CD4-positive, alpha-beta T cell treated with Interleukin-15 for 4 hours (primary cell): Measurements from ENCODE around the gene TEX13D.

ENCODE experiments used
- DNase-seq: peaks from one replicate; pipeline ENCODE4 v3.0.0-alpha.2; 2020; ENCODE audit warnings: low spot score

The TEX13D gene

DNA sequence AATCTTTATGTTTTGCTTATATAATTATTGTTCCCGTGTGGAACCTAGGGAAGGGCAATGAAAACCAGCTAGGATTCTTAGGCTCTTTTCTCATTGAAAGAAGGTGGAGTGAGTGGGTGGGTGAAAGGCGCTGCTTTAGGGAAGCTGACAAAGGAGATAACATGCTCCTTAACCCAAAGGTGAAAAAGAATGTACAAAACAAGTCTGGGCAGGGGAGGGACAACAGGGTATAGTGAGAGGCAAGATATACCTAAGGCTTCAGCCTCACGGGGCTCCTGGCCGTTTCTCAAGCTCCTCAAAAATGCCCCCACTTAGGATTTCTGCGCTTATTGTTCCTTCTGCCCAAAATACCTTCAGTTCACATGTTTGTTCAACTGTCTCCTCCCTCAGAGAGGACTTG is 15.7 kb downstream of the TEX13D start:
- DNase-seq: no peak

DNA sequence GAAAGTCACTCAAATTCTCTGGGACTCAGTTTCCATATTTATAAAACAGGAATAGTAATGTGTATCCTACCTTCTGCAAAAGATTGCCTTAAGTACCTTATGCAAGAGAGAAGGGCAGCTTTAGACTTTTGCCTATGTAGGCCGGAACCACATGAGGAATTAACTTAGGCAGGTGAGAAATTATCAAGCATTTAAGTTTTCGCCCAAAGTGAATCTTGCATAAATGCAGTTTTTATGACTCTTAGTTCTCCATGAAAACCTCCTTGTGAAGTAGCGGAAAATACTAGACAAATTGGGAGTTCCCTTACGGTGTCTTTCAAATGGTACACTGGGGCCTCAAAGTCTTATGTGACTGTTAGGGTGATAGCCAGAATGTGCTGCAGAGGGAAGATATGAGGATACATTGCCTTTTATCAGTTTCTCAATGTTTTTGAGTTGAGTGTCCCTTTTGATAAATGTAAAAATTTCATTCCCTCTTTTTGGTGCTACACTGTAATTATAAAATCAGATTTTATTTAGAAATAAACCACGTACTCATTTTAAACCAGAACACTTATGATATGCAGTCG is 16.5 kb downstream of the TEX13D start:
- DNase-seq: no peak

DNA sequence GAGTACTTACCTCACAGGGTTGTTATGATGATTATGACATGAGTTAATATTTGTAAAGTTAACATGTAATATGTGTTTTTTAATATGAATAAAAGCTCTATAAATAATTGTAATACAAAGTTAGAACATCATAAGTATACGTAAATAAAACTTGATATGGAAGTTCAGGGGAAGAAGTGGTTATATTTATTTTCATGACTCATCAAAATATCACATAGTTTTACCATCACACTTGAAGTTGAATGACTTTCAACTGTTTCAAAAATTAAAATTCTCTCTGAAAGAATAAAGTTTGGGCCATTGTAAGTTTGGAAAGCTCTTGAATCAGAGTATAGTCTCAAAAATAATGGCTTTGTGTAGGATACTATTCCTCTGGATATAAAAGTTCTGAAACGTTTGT is 22.2 kb downstream of the TEX13D start:
- DNase-seq: no peak

DNA sequence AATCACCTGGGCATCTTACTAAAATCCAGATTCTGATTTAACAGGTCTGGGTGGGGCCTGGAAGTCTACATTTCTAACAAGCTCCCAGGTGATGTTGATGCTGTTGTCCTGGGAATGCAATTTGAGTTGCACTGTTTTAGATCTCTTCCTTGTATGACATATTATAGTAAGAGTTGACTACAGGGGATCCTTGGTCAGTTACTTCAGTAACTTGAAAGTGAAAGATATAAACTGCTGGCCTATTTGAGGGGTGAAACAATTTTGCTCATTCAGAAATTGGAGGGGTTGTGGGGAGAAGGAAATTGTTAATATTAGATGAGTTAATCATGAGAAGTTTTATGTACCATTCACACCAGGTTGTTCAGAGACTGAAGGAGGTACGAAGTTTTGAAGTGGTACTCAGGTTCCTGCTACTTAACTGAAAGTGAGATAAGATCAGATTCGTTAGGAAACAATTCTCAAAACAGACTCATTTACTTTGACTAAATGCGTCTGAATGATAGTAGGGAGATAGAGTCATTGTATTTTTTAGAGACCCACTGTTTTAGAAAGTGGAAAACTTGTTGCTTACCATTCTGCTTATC is 26.4 kb downstream of the TEX13D start:
- peak; percentile 29 for DNase-seq

DNA sequence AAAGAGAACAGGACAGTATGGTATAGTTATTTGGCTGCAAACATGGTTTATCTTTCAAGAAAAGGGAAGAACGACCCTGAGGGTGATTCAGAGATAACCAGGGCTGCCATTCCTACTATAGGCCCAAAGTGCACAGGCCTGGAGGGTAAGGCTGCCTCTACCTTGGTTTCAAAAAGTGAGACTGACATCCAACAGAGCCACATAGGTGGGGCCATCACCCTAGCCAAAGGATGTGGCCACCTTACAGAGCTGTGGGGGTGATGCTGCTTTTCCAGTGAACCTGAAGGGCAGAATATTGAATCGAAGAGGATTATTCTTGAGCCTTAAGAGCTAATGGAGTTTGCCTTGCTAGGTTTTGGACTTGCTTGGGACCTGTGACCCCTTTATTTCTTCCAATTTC is 29.6 kb downstream of the TEX13D start:
- no peak for DNase-seq

DNA sequence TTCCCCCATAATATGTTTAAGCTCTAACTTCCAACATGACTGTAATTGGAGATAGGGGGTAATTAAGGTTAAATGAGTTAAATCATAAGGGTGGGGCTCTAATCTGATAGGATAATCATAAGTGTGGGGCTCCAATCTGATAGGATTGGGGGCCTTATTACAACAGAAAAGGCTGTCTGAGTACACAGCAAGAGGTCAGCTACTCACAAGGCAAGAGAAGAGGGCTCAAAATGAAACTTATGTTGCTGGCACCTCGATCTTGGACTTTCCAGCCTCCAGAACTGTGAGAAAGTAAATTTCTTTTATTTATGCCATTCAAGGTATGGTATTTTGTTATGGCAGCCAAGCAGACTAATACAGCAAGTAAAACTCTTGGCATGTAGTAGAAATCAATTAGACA is 30.3 kb downstream of the TEX13D start:
- DNase-seq: no peak

DNA sequence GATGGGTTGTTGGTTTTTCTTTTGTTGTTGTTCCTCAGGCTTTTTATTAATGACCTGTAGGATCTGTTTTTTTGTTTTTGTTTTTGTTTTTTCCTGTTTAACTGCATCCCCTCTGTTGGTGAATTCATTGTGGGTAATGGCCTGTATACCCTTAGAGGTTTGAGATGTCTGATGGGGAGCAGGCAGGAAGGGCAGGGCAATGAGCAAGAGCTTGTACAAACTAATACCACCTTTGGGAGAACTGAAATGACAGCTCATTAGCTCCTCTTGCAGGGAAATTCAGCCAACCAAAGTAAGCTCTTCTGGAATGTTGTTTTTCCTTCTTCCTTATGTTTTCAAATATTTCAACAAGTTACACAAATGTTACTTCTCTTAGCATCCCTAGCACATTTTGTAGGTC is 37.3 kb downstream of the TEX13D start:
- no peak for DNase-seq

DNA sequence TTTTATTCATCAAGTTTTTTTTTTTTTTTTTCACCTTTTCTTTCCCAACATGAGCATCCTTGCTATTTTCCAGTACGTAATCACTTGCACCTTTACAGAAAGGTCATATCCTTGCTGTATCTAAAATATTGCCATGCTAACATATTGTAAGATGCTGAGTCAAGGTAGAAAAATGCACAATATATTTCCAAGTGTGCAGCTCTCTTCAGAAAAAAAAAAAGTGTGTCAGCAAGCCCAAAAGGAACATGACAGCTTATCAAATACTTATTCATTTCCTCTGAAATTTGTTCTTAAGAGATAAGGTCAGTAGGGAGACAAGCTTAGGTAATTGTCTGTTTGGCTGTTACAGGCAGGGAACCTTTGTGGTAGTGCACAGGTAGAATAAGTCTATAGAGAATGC is 40.9 kb downstream of the TEX13D start:
- DNase-seq: no peak

DNA sequence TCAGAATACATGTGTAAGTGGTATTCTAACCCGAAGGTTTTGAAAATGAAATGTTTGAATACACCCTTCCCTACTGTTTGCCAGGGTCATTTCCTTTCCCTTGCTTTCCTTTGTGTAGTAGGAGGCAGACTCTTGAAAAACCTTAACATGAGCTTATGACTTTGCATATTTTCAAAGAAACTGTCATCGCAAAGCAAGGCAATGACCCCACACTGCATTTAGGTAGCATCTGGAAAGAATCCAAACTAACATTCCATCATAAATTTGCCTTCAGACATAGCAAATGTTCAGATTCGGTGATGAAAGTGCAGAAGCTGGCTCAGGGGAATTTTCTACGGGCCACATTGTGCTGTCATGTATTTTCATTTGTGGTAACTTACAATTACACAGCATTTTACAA is 46.2 kb downstream of the TEX13D start:
- DNase-seq: no peak

DNA sequence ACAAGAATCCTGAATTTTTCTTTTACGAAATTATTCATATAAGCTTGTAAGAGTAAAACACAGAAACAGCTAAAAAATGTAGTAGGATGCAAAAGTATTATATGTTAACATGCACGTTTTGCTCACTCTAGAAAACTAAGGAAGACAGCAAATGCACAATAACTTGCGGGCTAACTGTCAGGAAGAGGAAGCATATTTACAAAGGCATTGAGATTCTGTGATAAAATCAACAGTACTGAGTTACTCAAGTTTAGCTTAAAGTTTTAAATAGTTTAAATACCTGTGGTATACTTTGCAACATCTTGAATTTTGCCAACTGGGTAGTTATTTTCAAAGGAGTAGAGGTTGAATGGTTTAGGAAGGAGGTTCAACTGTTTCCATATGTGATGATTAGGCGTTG is 50.9 kb downstream of the TEX13D start:
- no peak for DNase-seq

DNA sequence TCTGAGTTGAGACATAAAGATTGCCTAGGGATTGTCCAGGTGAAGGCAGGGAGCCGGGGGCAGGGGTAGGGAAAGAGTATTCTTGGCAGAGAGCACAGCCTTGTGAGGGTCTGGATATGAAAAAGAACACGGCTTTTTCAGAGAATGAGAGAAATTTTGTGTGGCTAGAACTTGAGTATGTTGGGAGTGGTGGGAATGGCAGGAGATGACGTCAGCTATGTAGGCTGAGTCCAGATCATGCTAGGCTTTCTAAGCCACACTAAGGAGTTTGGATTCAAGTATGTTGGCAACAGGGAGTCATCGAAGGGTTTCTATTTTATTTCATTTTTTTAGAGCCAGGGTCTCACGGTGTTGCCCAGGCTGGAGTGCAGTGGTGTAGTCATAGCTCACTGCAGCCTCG is 53.9 kb downstream of the TEX13D start:
- no peak for DNase-seq
